LNCAP (cell line): ENCODE results near the gene RAMACL.

Experiments
- CTCF ChIP-seq: fragments of 450-650 bp; IDR thresholded peaks from 2 replicates; pipeline ENCODE4 v1.5.1; 2017; ENCODE audit warnings: mild to moderate bottlenecking

Gene RAMACL

GRCh38 chr6:166559662-166560061 is 26.8 kb downstream of the RAMACL start:
- no peak for TF ChIP-seq CTCF

GRCh38 chr6:166559211-166559610 is 27.3 kb downstream of the RAMACL start:
- no peak for TF ChIP-seq CTCF

GRCh38 chr6:166558156-166559005 is 28.1 kb downstream of the RAMACL start:
- TF ChIP-seq CTCF, result no peak

- no peak for TF ChIP-seq CTCF
These were observed 29.6 kb downstream of the RAMACL start for GRCh38 chr6:166556863-166557322.

- TF ChIP-seq CTCF, result no peak
These were observed 30.1 kb downstream of the RAMACL start for GRCh38 chr6:166556336-166556735.

GRCh38 chr6:166555086-166555485 is 31.4 kb downstream of the RAMACL start:
- no peak for TF ChIP-seq CTCF

- TF ChIP-seq CTCF, result no peak
These were observed 32.2 kb downstream of the RAMACL start for GRCh38 chr6:166554316-166554715.
